Mesenchymal stem cell (in vitro differentiated cells and primary cell): Measurements from ENCODE around the gene DENND10.
"Not testable (repeated sequence)": the region's sequence is repeated elsewhere in the genome, so short reads cannot be mapped to it uniquely, and the experiment has no call there.

Source experiments
- DNase-seq: peaks from one replicate; pipeline ENCODE4 v3.0.0-alpha.2; 2013
- H2AFZ ChIP-seq: one replicate; pipeline ENCODE4 v1.6.1; 2013; ENCODE audit warnings: low read depth, mild to moderate bottlenecking, control low read depth, inconsistent platforms, low read length, moderate library complexity
- H2AK5ac ChIP-seq: 2 replicates; pipeline ENCODE4 v1.6.1; 2013; ENCODE audit warnings: low read length, moderate library complexity, mild to moderate bottlenecking, inconsistent platforms; ENCODE audit not compliant: severe bottlenecking
- H2BK120ac ChIP-seq: one replicate; pipeline ENCODE4 v1.6.1; 2013; ENCODE audit warnings: low read depth, mild to moderate bottlenecking, inconsistent platforms, low read length, moderate library complexity
- H2BK12ac ChIP-seq, 2 experiments: one replicate each; pipeline ENCODE4 v1.6.1; 2013; ENCODE audit warnings: inconsistent platforms in 2 of 2, low read length in 2 of 2, mild to moderate bottlenecking in 2 of 2, moderate library complexity in 2 of 2, control low read depth in 1 of 2
- H2BK15ac ChIP-seq: one replicate; pipeline ENCODE4 v1.6.1; 2013; ENCODE audit warnings: mild to moderate bottlenecking, low read depth, inconsistent platforms; ENCODE audit not compliant: poor library complexity, severe bottlenecking
- H2BK5ac ChIP-seq: 2 replicates; pipeline ENCODE4 v1.6.1; 2013; ENCODE audit warnings: low read depth, mild to moderate bottlenecking, low read length, control low read depth, inconsistent platforms; ENCODE audit not compliant: poor library complexity, severe bottlenecking
- H3K14ac ChIP-seq, 2 experiments: one replicate each; pipeline ENCODE4 v1.6.1; 2013; ENCODE audit warnings: inconsistent platforms in 2 of 2, low read length in 2 of 2, control low read depth in 1 of 2, mild to moderate bottlenecking in 1 of 2, moderate library complexity in 1 of 2
- H3K18ac ChIP-seq, 2 experiments: one replicate each; pipeline ENCODE4 v1.6.1; 2013; ENCODE audit warnings: inconsistent platforms in 2 of 2, low read length in 2 of 2, control low read depth in 1 of 2, low read depth in 1 of 2, mild to moderate bottlenecking in 1 of 2
- H3K23ac ChIP-seq, 2 experiments: one replicate each; pipeline ENCODE4 v1.6.1; 2013; ENCODE audit warnings: inconsistent platforms in 2 of 2, low read length in 2 of 2, mild to moderate bottlenecking in 2 of 2, moderate library complexity in 2 of 2, control low read depth in 1 of 2
- H3K27ac ChIP-seq: 2 replicates; pipeline ENCODE4 v1.5.1; 2013; ENCODE audit warnings: mild to moderate bottlenecking, moderate library complexity, low read length, control low read depth, inconsistent platforms; ENCODE audit not compliant: poor library complexity, severe bottlenecking
- H3K27me3 ChIP-seq, 2 experiments: 2 replicates each; pipeline versions ENCODE4 v1.6.1 to v1.7.0; 2013; ENCODE audit warnings: low read length in 2 of 2, mild to moderate bottlenecking in 2 of 2, moderate library complexity in 2 of 2, control low read depth in 1 of 2, inconsistent platforms in 1 of 2; ENCODE audit not compliant: control insufficient read depth in 1 of 2, insufficient read depth in 1 of 2
- H3K36me3 ChIP-seq, 2 experiments: 2 replicates each; pipeline versions ENCODE4 v1.6.1 to v1.7.0; 2013; ENCODE audit warnings: low read length in 2 of 2, control low read depth in 1 of 2, inconsistent platforms in 1 of 2, low read depth in 1 of 2, mild to moderate bottlenecking in 1 of 2; ENCODE audit not compliant: insufficient read depth in 2 of 2, control insufficient read depth in 1 of 2
- H3K4ac ChIP-seq, 2 experiments: one replicate each; pipeline ENCODE4 v1.6.1; 2013; ENCODE audit warnings: inconsistent platforms in 2 of 2, low read length in 2 of 2, mild to moderate bottlenecking in 2 of 2, moderate library complexity in 2 of 2, control low read depth in 1 of 2, low read depth in 1 of 2
- H3K4me1 ChIP-seq: 2 replicates; pipeline ENCODE4 v1.6.1; 2013; ENCODE audit warnings: low read depth, low read length, control low read depth; ENCODE audit not compliant: control insufficient read depth, insufficient read depth
- H3K4me2 ChIP-seq: 2 replicates; pipeline ENCODE4 v1.6.1; 2013; ENCODE audit warnings: low read length, mild to moderate bottlenecking, inconsistent platforms; ENCODE audit not compliant: poor library complexity, severe bottlenecking
- H3K4me3 ChIP-seq, 2 experiments: 2 replicates each; pipeline versions ENCODE4 v1.5.1 to v1.7.0; 2013; ENCODE audit warnings: low read length in 2 of 2, mild to moderate bottlenecking in 2 of 2, control low read depth in 1 of 2, low read depth in 1 of 2; ENCODE audit not compliant: insufficient read depth in 1 of 2
- H3K79me1 ChIP-seq: replicated peaks from 2 replicates; pipeline ENCODE4 v1.6.1; 2013; ENCODE audit warnings: mild to moderate bottlenecking, control low read depth, low read length, inconsistent platforms; ENCODE audit not compliant: poor library complexity, severe bottlenecking
- H3K9ac ChIP-seq: 2 replicates; pipeline ENCODE4 v1.7.0; 2013; ENCODE audit warnings: mild to moderate bottlenecking, low read length, moderate library complexity
- H3K9me3 ChIP-seq: 2 replicates; pipeline ENCODE4 v1.7.0; 2013; ENCODE audit warnings: mild to moderate bottlenecking, low read length; ENCODE audit not compliant: control insufficient read depth
- H4K8ac ChIP-seq: one replicate; pipeline ENCODE4 v1.6.1; 2013; ENCODE audit warnings: inconsistent platforms, mild to moderate bottlenecking, low read length, moderate library complexity
- H4K91ac ChIP-seq: one replicate; pipeline ENCODE4 v1.6.1; 2013; ENCODE audit warnings: mild to moderate bottlenecking, low read length, inconsistent platforms
- whole genome bisulfite sequencing: methylation state at CpG from one replicate; pipeline ENCODE4 v1.1.7; 2013; ENCODE audit warnings: mixed read lengths; 5-methylcytosine and 5-hydroxymethylcytosine counted together

DENND10 gene

GRCh38 chr10:119090968-119091367 is 12.9 kb upstream of the DENND10 start:
- no peaks in the 10 kb centered on the region for H3K9me3 ChIP-seq
- no peak overlapping the region for H2BK15ac ChIP-seq
- H2AK5ac ChIP-seq, result no peak overlapping the region
- no peak for DNase-seq
- H3K4me1 ChIP-seq, result no peaks in the 10 kb centered on the region
- H3K14ac ChIP-seq, result no peak overlapping the region
- no peak overlapping the region for H3K27ac ChIP-seq
- no peak overlapping the region for H3K4me3 ChIP-seq
- no peak overlapping the region for H3K4ac ChIP-seq
- H3K9ac ChIP-seq, result no peak overlapping the region
- peak overlapping the region; percentile 47 for H2AFZ ChIP-seq
- H4K8ac ChIP-seq, result no peak overlapping the region
- H3K18ac ChIP-seq, result peak overlapping the region in 1 of 2 experiments; percentile 48
- no peak overlapping the region for H3K23ac ChIP-seq
- H3K79me1 ChIP-seq, result no peaks in the 10 kb centered on the region
- no peaks in the 10 kb centered on the region for H3K27me3 ChIP-seq
- no peak overlapping the region for H2BK5ac ChIP-seq
- H4K91ac ChIP-seq, result no peak overlapping the region
- H2BK12ac ChIP-seq, result no peak overlapping the region
- no peaks in the 10 kb centered on the region for H3K36me3 ChIP-seq
- H3K4me2 ChIP-seq, result no peak overlapping the region
- 83% methylated on average over 3 of the region's 5 CpGs for WGBS
- no peak overlapping the region for H2BK120ac ChIP-seq

GRCh38 chr10:119095640-119096039 is 8.3 kb upstream of the DENND10 start:
- Histone ChIP-seq H3K4ac (no peak overlapping the region), H4K91ac (no peak overlapping the region), H3K36me3 (no peaks in the 10 kb centered on the region), H3K23ac (no peak overlapping the region), H3K4me2 (no peak overlapping the region), H3K4me1 (no peaks in the 10 kb centered on the region), H3K9me3 (no peaks in the 10 kb centered on the region), H4K8ac (no peak overlapping the region), H2AK5ac (no peak overlapping the region), H3K79me1 (no peaks in the 10 kb centered on the region), H2BK5ac (no peak overlapping the region), H2BK15ac (no peak overlapping the region), H3K27ac (no peak overlapping the region), H2AFZ (no peak overlapping the region), H3K4me3 (no peak overlapping the region), H3K18ac (no peak overlapping the region), H2BK120ac (no peak overlapping the region), H3K14ac (no peak overlapping the region), H2BK12ac (no peak overlapping the region), H3K9ac (no peak overlapping the region), H3K27me3 (peaks cover 0 to 2% of the 10 kb centered on the region in 2 experiments)
- DNase-seq, result no peak
- WGBS, result 67% methylated on average over 2 of the region's 4 CpGs

- H2BK120ac ChIP-seq, H3K79me1 ChIP-seq, H2BK15ac ChIP-seq, H3K27ac ChIP-seq, H3K9me3 ChIP-seq, H3K27me3 ChIP-seq, H3K9ac ChIP-seq, H3K4me3 ChIP-seq, H4K8ac ChIP-seq, H3K4me1 ChIP-seq, H2AFZ ChIP-seq, H2BK5ac ChIP-seq, DNase-seq, H3K36me3 ChIP-seq, H3K4me2 ChIP-seq, H3K4ac ChIP-seq, H2BK12ac ChIP-seq, H2AK5ac ChIP-seq, H3K23ac ChIP-seq, H3K18ac ChIP-seq, H3K14ac ChIP-seq, H4K91ac ChIP-seq: not testable (repeated sequence)
- WGBS, result 98% methylated on average over 9 of the region's 12 CpGs
Observed at GRCh38 chr10:119096641-119097415, 7.1 kb upstream of the DENND10 start.

DNA sequence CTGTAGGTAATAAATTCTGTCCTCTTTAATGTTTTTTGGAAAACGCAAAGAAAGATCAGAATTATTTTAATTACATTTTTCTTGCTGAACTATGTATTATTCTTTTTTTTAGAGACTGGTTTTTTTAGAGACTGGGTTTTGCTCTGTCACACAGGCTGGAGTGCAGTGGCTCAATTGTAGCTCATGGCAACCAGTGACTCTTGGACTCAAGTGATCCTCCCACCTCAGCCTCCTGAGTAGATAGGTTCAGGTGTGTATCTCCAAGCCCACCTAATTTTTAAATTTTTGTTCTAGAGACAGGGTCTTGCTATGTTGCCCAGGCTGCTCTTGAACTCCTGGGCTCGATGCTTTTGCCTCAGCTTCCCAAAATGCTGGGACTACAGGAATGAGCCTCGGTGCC is 5.3 kb upstream of the DENND10 start:
- Histone ChIP-seq H3K27me3 (peaks cover 0 to 3% of the 10 kb centered on the region in 2 experiments), H4K91ac (no peak overlapping the region), H3K9ac (no peak overlapping the region), H2BK5ac (no peak overlapping the region), H3K79me1 (no peaks in the 10 kb centered on the region), H3K14ac (no peak overlapping the region), H3K4me2 (no peak overlapping the region), H3K4me1 (no peaks in the 10 kb centered on the region), H2AK5ac (no peak overlapping the region), H2BK120ac (no peak overlapping the region), H3K4ac (no peak overlapping the region), H2BK15ac (no peak overlapping the region), H2AFZ (no peak overlapping the region), H4K8ac (no peak overlapping the region), H2BK12ac (no peak overlapping the region), H3K18ac (no peak overlapping the region), H3K23ac (no peak overlapping the region), H3K9me3 (no peaks in the 10 kb centered on the region), H3K36me3 (no peaks in the 10 kb centered on the region), H3K4me3 (no peak overlapping the region), H3K27ac (no peak overlapping the region)
- 83% methylated on average over 2 of the region's 3 CpGs for WGBS
- no peak for DNase-seq
